Stimulated activated CD8-positive, alpha-beta memory T cell treated with anti-CD3 and anti-CD28 coated beads, Interleukin-12 subunit alpha, Interleukin-12 subunit beta, amount 100 ng/mL, for 4 hours (primary cell): ENCODE data around the gene ABCC11.

Experiments used
- DNase-seq: peaks from one replicate; pipeline ENCODE4 v3.0.0-alpha.2; 2020; ENCODE audit warnings: low read depth

The ABCC11 gene

DNA sequence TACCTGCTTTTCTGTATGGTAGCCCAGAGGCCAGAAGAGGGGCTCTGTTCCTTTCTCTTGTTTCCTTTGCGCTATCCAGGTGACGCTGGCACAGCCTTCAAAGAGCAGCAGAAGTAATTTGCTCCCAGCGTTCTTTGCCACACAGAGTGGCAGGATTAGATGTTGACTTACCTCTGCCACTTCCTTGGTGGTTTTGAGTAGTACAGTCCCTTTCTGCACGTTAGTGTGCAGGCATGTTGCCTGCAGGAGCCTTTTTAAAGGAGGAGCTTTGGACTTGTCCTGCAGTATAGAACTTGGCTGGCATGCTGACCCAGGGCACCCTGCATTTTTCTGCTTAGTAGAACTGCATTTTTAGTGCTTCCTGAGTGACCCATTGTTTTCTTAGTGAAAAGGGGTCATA, at the start of gene ABCC11:
Gene ABCC11 (minus strand): TSS at position 229 of the 400 bp plus-strand sequence. CDS start 15,618 bp downstream, outside the sequence.
- no peak for DNase-seq

DNA sequence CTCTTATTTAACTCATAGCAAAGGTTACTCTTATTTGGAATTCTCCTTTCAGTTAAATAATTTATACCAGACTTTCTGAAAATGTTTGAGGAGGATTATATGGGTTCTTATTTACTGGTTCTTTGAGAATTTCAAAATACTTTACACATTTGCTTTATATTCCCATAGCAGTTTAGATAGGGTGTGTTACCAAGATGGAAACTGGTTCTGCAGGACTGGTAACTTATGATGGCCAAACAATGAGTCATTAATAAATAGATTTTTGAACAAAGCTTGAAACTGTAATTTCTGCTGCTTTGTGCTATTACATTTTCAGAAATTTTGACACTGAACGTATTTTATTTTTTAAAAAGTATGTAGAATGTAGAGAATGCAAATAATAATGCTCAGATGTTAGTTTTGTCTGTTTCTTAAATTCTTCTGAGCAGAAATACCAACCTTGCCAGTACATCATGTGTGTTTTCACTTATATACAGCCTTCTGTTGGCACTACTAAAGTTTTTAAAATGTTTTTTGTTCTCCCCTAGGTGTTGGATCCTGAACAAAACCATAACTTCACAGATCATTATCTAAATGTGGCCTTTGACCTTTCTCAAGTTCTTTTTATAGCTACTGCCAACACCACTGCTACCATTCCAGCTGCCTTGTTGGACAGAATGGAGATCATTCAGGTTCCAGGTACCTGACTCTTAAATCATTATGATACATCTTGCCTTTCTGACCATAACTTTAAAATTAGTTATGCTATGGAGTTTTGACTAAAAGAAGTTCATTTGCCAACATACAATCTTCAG, 48.3 kb upstream of the ABCC11 start:
- DNase-seq = no peak

DNA sequence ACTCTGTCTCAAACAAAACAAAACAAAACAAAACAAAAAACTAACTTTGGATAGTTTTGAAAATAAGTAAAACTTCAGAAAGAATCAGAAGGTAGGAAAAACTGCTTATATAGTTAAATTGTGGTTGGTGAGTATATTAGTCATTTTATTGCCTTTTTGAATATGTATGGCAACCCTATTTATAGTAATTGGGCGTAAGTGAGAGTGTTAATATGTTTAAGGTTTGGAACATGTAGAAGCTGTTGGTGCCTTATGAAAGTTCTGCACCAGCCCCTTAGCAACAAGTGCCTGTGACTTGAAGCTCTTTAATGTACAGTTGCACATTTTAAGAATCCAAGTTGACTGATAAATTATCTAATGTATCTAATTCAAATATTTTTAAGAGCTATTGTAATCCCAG, 47.4 kb upstream of the ABCC11 start:
- DNase-seq = no peak

DNA sequence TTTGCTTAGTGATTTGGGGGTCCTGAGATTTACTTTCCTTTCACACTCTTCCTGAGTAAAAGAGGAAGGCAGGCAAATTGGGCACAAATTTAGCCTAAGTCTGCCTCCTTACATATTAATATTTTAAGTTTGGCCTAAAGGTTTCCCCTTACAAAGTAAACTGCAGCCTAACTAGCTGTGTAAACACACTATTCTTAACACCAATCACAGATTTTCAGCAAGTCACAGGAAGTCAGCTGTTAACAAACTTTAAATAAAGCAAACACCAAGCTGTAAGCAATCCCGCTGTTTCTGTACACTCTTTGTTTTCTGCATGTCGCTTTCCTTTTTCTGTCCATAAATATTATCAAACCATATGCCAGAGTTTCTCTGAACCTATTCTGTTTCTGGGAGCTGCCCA, 45.1 kb upstream of the ABCC11 start:
- no peak for DNase-seq

DNA sequence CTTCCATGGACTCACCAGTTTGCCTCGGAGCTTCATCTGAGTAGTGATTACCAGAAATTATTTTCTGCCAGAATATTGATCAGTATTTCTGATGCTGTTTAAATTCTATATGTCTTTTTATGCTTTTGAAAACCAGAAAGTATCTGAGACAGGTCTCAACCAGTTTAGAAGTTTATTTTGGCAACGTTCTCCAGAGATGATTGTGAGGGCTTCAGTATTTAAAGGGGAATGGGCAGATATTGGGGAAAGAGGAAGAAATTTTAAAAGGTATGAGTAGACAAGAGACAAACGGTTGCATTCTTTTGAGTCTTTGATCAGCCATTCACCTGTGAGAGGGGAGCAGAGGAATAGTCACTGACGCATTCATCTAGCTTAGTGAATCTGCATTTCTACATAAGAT, 44.4 kb upstream of the ABCC11 start:
- DNase-seq = no peak

DNA sequence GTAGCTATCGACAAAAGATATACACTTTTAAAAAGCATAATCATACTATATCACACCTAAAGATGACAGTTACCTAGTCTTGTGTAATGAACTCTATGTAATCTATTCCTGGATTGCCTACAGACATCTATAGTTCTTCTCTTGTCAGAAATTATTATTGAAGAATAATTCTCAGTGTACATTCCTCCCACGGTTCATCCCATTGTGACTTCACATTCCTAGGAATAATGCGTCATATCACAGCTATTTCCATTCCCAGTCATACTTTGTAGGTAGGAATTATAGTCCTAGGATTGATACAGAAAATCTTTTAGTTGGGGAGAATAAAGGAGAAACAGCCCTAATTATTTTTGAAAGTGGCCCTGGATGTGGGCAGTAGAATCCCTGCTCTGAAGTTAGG, 44.0 kb upstream of the ABCC11 start:
- DNase-seq = no peak

DNA sequence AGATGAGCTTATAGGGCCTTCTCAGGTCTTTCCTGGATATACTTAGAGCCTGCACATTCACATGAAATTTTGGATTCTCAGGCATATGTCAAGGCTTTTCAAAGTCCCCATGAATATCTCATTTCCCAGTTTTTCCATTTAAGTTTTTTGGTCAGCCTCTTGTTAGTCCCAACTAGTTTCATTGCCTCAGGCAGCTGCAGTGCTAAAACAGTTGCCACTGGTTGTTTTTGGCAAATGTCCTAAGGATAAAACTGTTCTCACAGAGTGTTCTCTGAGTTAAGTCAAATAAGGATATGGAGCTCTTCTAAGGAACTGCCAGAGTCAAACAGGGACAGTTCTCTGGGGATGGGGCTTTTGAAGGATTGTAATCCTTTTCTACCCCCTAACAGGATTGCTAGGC, 39.9 kb upstream of the ABCC11 start:
- no peak for DNase-seq

DNA sequence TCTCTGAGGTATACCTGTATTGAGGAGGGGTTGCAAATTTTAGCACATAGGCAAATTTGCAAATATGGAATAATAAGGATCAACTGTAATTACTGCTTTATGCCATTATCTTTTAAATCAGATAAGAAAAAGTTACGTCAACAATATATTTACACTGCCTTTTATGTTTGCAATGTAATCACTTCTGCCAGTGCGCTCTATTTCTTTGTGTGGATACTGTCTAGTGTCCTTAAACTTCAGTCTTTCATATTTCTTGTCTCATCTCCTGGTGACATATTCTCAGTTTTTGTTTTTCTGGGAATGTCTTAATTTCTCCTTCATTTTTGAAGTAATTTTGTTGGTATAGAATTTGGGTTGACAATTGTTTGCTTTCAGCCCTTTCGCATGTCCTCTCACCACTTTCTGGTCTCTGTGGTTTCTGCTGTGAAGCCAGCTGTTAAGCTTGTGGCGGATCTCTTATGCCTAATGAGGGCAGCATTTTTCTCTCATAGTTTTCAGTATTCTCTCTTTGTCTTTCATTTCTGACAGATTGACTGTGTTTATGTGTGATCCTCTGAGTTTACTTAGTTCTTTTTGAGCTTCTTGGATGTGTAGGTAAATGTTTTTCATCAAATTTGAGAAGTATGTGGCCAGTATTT, 37.6 kb upstream of the ABCC11 start:
- no peak for DNase-seq

DNA sequence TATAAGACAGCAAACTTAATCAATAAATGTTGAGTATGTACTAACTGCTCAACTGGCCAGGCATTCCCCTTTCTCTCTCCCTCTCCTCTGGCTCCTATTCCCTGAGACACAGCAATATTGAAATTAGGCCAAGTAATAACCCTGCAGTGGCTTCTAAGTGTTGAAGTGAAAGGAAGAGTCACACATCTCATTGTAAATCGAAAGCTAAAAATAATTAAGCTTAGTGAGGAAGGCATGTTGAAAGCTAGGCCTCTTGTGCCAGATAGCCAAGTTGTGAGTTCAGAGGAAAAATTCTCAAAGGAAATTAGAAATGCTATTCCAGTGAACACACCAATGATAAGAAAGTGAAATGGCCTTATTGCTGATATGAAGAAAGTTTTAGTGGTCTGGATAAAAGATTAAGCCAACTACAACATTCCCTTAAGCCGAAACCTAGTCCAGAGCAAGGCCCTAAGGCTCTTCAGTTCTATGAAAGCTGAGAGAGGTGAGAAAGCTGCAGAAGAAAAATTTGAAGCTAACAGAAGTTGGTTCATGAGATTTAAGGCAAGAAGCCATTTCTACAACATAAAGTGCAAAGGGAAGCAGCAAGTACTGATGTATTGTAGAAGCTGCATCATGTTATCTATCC, 35.4 kb upstream of the ABCC11 start:
- DNase-seq = no peak

DNA sequence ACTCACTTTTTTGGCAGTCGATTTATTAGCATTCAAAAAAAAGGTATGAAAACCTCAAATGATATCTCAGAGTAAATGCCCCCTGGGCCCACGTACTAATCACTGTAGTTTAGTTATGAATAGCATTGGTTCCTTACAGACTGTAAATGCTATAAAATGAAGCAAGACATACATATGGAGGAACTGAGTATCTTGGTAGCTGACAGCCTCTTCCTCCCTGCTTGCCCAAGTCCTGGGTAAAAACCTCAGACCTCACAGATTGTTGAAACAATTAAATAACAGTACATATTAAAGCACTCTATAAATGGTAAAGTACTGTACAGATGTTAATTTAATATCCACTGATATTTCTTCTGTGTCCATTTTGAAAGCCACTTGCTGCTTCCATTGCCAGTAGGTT, 33.2 kb upstream of the ABCC11 start:
- DNase-seq = no peak

DNA sequence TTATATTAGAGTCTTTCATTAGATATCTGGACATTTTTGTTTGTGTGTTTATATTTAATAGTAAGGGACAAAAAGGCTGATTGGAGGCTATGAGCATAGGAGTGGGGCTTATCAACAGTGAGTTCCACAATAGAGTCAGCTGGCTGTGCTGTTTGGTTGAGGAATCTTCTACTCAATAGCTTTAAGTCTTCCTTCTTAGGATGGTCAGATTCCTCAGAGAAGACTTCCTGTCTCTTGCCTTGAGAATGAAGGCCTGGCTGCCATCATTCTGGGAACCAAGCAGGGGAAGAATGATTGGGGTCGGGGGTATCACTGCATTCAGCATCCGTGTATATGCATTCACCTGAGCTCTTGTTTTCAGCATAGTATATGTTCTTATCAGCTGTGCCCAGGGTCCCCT, 31.9 kb upstream of the ABCC11 start:
- DNase-seq = no peak

DNA sequence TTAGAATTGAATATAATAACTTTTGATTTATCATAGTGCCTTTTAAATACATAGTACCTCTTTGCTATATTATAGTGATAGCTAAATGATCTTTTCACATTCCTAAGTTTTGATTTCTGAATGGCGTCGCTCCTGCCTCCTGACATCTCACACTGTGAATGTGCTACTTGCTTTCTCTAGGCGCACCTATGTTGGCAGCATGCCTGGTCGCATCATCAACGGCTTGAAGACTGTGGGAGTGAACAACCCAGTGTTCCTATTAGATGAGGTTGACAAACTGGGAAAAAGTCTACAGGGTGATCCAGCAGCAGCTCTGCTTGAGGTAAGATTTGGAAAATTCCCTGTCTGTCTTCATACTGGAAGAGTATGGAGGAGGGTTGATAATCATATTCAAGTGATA, 29.8 kb upstream of the ABCC11 start:
- no peak for DNase-seq

DNA sequence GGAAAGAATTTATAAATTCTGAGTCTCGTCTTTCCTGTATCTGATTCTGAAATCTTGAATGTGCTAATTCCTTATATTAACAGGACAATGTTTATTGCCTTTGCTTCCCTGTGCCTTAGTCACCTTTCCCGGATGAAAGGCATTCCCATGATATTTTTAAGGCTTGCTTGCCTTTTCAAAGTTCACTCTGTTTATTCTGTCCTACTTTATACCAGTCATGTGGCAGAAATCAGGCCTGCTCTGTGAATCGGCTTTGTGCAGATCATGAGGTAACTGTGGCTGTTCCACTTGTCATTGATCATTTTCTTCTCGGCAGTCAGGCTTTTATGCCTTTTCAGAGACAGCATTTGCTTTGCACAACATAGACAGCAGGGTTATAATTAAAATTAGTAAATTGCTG, 28.8 kb upstream of the ABCC11 start:
- DNase-seq = no peak

DNA sequence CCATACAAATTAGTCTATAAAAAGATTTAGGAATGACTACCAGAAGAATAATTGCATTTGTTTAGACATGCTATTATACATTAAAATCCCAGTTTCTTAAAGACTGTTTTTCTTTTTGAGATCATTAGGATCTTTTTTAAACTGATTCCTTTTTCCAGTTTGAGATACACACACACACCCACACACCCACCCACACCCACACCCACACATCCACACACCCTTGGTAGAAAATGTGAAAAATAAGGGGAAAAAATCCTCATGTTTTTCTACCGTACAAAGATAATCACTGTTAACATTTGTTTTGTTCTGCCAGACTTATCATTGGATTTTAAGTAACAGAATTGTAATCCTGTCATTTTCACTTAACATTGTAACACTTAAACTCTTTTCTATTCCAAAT, 27.1 kb upstream of the ABCC11 start:
- DNase-seq = no peak

DNA sequence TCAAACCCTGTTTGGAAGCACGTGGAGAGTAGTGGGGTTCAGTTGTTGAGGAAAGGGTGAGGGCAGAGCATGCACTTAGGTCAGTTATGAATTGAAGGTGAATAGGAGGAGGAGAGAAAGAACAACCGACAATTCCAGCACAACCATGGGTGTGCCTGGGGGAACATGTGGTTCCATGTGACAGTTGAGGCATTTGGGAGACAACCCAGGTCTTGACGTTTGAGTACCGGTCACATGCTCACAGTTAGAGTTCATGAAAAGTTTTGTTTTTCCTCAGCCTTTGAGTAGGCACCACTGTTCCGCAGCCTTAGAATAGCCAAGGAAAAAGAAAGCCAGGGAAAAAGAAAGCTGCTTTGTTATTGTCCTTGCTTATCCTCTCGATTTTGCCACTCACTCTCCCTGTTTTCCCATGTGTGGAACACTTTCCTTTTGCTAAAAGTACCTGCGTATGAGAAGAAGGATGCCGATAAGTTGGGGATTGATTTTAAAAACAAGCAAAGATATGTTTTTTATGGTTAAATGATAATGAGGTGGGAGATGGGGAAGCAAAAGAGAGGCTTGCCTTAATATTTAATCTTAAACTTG, 25.6 kb upstream of the ABCC11 start:
- DNase-seq = no peak

DNA sequence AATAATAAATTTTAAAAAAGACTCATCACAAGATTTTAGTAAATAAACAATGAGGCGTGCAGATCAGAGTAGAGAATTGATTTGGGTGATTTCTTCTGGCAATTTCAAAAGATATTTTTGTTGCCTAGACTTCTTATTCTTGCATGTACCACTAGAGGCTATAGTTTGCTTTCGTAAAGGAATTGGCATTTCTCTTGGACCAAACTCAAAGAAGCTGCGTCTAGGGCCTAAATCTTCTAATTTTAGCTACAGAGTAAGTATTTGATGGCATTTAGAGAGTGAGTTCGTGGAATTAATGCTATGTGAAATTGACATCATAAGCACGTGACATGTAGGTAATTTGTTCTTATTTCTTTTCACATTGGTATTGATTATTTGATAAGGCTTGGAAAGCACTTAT, 24.4 kb upstream of the ABCC11 start:
- DNase-seq = no peak

DNA sequence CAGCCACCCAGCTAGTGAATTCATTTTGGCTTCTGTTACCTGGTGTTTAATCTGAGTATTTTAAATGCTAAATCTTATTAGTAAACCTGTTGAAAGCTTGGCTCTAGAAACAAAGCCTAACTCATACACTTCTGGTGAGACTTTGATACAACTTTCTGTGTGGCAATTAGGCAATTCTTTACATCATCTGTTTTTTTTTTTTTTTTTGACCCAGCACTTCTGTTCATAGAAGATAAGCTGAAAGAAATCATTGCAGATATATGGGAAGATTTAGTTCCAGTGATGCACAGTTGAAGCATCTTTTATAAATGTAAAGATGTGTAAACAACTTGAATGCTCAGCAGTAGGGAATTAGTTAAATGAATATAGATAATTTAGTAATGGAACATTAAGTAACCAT, 21.7 kb upstream of the ABCC11 start:
- no peak for DNase-seq

DNA sequence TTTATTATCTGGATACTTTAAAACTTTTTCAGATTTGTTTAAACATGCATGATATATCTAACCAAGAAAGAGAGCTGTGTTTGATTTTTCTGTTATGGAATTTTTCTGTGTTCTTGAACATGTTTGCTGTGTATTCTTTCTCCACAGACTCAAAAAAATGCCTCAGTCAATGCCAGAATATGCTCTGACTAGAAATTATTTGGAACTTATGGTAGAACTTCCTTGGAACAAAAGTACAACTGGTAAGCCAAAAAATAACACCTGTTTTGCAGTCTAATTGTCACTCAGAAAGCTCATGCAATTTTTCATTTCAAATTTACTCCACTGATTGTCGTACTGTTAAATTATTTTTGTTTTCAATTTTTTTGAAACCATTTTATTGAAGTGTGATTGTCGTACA, 15.3 kb upstream of the ABCC11 start:
- DNase-seq = no peak

DNA sequence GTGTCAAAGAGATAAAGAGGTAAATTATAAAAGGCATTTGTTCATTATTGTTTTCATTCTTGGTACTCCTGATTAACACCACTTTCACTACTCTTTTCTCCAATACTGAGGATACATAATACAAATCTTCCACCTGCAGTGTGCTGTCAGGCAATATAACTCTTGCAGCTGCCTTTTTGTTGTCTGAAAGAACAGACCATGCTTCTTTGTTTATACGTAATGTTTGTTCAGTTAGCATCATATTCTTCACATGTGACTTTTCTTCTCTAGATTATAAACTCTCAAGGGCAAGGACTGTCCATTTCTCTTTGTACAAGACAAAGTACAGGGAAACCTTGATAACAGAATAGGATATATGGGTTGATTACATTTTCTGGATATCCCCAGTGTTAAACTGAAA, 14.2 kb upstream of the ABCC11 start:
- DNase-seq = no peak

DNA sequence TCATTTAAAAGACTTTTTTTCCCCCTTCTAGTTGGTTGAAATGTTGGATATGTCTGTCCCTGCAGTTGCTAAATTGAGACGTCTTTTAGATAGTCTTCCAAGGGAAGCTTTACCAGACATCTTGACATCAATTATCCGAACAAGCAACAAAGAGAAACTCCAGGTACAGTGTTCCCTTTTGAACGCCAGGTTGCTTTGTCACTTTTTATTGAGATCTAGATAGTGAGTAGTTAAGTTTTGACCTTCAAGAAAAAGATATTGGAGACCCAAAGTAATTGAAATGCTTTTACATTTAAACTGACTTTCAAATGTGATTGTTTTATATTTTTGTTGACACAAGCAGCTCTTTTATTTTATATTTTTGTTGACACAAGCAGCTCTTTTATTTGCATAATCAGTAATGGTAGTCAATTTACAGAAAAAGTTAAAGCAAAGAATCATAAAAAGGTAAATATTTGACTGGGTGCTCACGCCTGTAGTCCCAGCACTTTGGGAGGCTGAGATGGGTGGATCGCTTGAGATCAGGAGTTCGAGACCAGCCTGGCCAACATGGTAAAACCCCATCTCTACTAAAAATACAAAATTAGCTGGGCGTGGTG, 9.3 kb upstream of the ABCC11 start:
- no peak for DNase-seq

DNA sequence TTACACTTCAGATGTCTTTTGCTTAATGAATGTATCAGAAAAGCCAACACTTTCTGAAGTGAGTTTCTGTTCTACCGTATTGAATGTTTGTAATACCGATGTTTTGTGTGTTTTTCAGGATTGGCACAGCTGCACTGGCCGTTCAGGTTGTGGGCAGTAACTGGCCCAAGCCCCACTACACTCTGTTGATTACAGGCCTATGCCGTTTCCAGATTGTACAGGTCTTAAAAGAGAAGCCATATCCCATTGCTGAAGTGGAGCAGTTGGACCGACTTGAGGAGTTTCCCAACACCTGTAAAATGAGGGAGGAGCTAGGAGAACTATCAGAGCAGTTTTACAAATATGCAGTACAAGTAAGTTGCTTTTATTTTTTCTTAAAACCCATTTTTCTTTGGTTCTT, 4.7 kb upstream of the ABCC11 start:
- no peak for DNase-seq

DNA sequence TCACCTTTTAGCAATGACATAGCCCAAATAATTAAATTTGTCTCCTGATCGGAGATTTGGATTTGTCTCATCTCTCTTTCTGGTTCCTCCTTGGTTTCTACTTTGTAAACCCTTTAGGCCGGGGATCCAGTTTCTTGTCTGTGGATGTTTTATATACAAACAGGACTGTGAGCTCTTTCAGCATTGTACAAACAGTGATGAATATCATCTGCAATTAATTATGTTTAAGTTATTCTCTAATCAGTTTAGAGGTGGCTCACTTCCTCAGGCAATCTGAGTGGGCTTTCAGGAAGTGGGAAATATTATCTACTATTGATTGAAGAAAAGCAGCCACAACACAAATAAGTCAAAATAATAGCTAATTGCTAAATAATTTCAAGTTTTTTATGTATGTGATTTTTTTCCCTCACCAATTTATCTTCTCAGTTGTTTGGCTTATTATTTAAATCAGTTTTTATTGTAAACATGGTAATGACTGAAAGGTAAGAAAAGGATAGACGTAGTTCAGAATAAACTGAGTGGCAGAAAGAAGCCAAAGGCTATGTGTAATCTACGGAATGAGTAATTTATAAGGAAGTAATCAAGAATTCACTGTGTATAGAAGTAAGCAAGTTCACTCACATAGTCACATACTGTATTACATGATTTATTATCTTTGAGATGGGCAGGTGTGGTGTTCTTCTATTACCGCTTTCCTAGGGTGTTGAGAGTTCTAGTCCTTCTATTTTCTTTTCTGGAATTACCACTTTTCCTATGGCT, 3.4 kb upstream of the ABCC11 start:
- DNase-seq = no peak
